GM12865 (cell line): Measurements from ENCODE around the gene SRSF10.

Experiments
- DNase-seq: peaks from one replicate; pipeline ENCODE4 v3.0.0; 2010; ENCODE audit warnings: low read depth
- H3K4me3 ChIP-seq: 2 replicates; pipeline ENCODE4 v1.5.1; 2011; ENCODE audit warnings: mild to moderate bottlenecking, low read depth, low read length, control low read depth
- CTCF ChIP-seq: IDR thresholded peaks from 2 replicates; pipeline ENCODE4 v1.5.1; 2011; ENCODE audit warnings: low read length, control low read depth, low read depth, inconsistent platforms; ENCODE audit not compliant: insufficient read depth; ENCODE audit errors: missing control alignments

SRSF10 gene

GRCh38 chr1:23915466-23915865 is 64.7 kb downstream of the SRSF10 start:
- no peak for DNase-seq
- no peak overlapping the region for H3K4me3 ChIP-seq
- no peak for TF ChIP-seq CTCF

DNA sequence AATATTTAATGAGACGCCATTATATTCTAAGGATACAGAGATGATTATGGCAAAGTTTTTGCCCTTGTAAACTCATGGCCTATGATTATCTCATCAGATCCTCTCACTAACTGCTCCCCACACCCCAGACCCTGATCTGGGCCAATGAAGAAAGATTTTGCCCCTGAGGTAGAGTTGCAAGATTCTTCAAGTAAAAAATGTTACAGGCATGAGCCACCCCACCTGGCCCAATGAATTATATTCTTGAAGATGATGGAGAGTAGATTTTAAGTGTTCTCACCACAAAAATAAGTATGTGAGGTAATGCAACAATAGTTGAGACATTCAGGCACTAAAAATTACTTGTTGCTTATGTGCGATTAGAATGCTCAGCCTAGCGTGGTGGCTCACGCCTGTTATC is 65.2 kb downstream of the SRSF10 start:
- TF ChIP-seq CTCF, result no peak
- no peak for DNase-seq
- H3K4me3 ChIP-seq, result no peak overlapping the region
